ENCODE data around the gene PGM1.
A peak's percentile ranks its signal among the peaks of the same experiment; 100 is the strongest.

PGM1 gene

GRCh38 chr1:63624911-63625310, 31.7 kb downstream of the PGM1 start:
- Histone ChIP-seq H3K9me2 (replicated peaks; ENCODE audit: low read depth, low read length) (no peaks in the 10 kb centered on the region), H3K4me3 (ENCODE audit: low read length, poor library complexity, severe bottlenecking) (no peak overlapping the region), H2AFZ (ENCODE audit: low read length) (no peak overlapping the region), H3K9ac (ENCODE audit: low read depth, low read length, poor library complexity, severe bottlenecking) (no peak overlapping the region), H3K27me3 (ENCODE audit: insufficient read depth, low read length, poor library complexity, severe bottlenecking) (no peaks in the 10 kb centered on the region), H3K9me3 (ENCODE audit: insufficient read depth, low read depth, low read length) (no peaks in the 10 kb centered on the region), H3K4me2 (ENCODE audit: low read depth, low read length, poor library complexity, severe bottlenecking) (no peak overlapping the region), H4K20me1 (ENCODE audit: insufficient read depth, low read length, poor library complexity, severe bottlenecking) (no peaks in the 10 kb centered on the region), H3K4me1 (ENCODE audit: insufficient read depth, low read length, poor library complexity, severe bottlenecking) (peaks cover 16% of the 10 kb centered on the region), H3F3A (ENCODE audit: low read depth) (no peaks in the 10 kb centered on the region), H3K79me2 (ENCODE audit: insufficient read depth, low read length) (peaks cover 17% of the 10 kb centered on the region; the same call in 1 of the 2 replicates), H3K36me3 (ENCODE audit: insufficient read depth, low read length) (peaks cover 8% of the 10 kb centered on the region; the same call in 1 of the 2 replicates)
- TF ChIP-seq EZH2phosphoT487 (IDR thresholded peaks at IDR 0.05; ENCODE audit: borderline replicate concordance), result no peak
- TF ChIP-seq, protein P1, sequence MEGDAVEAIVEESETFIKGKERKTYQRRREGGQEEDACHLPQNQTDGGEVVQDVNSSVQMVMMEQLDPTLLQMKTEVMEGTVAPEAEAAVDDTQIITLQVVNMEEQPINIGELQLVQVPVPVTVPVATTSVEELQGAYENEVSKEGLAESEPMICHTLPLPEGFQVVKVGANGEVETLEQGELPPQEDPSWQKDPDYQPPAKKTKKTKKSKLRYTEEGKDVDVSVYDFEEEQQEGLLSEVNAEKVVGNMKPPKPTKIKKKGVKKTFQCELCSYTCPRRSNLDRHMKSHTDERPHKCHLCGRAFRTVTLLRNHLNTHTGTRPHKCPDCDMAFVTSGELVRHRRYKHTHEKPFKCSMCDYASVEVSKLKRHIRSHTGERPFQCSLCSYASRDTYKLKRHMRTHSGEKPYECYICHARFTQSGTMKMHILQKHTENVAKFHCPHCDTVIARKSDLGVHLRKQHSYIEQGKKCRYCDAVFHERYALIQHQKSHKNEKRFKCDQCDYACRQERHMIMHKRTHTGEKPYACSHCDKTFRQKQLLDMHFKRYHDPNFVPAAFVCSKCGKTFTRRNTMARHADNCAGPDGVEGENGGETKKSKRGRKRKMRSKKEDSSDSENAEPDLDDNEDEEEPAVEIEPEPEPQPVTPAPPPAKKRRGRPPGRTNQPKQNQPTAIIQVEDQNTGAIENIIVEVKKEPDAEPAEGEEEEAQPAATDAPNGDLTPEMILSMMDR (conservative IDR thresholded peaks at IDR 0.05; ENCODE audit: low read length), result no peak

DNA sequence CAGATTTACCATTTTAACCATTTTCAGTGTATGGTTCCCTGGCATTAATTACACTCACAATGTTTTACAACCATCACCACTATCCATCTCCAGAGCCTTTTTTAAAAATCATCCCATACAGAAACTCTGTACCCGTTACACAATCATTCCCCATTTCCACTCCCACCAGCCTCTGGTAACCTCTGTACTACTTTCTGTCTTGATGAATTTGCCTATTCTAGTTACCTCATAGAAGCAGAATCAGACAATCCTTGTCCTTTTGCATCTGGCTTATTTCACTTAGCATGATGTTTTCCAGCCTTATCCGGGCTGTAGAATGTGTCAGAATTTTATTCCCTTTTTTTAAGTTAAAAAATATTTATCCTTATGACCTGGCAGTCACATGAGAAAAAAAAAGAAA, 33.0 kb downstream of the PGM1 start:
- H3K79me2 ChIP-seq (ENCODE audit: insufficient read depth, low read length), result peaks cover 12% of the 10 kb centered on the region; the same call in 1 of the 2 replicates
- no peaks in the 10 kb centered on the region for H4K20me1 ChIP-seq (ENCODE audit: insufficient read depth, low read length, poor library complexity, severe bottlenecking)
- H3K36me3 ChIP-seq (ENCODE audit: insufficient read depth, low read length), result peaks cover 20% of the 10 kb centered on the region
- H3K27me3 ChIP-seq (ENCODE audit: insufficient read depth, low read length, poor library complexity, severe bottlenecking), result no peaks in the 10 kb centered on the region
- H3K4me3 ChIP-seq (ENCODE audit: low read length, poor library complexity, severe bottlenecking), result no peak overlapping the region
- H3F3A ChIP-seq (ENCODE audit: low read depth), result no peaks in the 10 kb centered on the region
- no peak overlapping the region for H2AFZ ChIP-seq (ENCODE audit: low read length)
- H3K9ac ChIP-seq (ENCODE audit: low read depth, low read length, poor library complexity, severe bottlenecking), result no peak overlapping the region
- TF ChIP-seq EZH2phosphoT487 (IDR thresholded peaks at IDR 0.05; ENCODE audit: borderline replicate concordance), result no peak
- TF ChIP-seq, protein P1 (conservative IDR thresholded peaks at IDR 0.05; ENCODE audit: low read length), result no peak
- peaks cover 16% of the 10 kb centered on the region for H3K4me1 ChIP-seq (ENCODE audit: insufficient read depth, low read length, poor library complexity, severe bottlenecking)
- H3K9me3 ChIP-seq (ENCODE audit: insufficient read depth, low read depth, low read length), result no peaks in the 10 kb centered on the region
- H3K4me2 ChIP-seq (ENCODE audit: low read depth, low read length, poor library complexity, severe bottlenecking), result peak overlapping the region; percentile 45
- H3K9me2 ChIP-seq (replicated peaks; ENCODE audit: low read depth, low read length), result no peaks in the 10 kb centered on the region

- peaks cover 16% of the 10 kb centered on the region for H3K4me1 ChIP-seq (ENCODE audit: insufficient read depth, low read length, poor library complexity, severe bottlenecking)
- no peak overlapping the region for H3K4me3 ChIP-seq (ENCODE audit: low read length, poor library complexity, severe bottlenecking)
- no peaks in the 10 kb centered on the region for H4K20me1 ChIP-seq (ENCODE audit: insufficient read depth, low read length, poor library complexity, severe bottlenecking)
- peaks cover 12% of the 10 kb centered on the region; the same call in 1 of the 2 replicates for H3K79me2 ChIP-seq (ENCODE audit: insufficient read depth, low read length)
- peaks cover 44% of the 10 kb centered on the region for H3K36me3 ChIP-seq (ENCODE audit: insufficient read depth, low read length)
- H3F3A ChIP-seq (ENCODE audit: low read depth), result no peaks in the 10 kb centered on the region
- no peaks in the 10 kb centered on the region for H3K9me2 ChIP-seq (replicated peaks; ENCODE audit: low read depth, low read length)
- no peaks in the 10 kb centered on the region for H3K9me3 ChIP-seq (ENCODE audit: insufficient read depth, low read depth, low read length)
- no peak for TF ChIP-seq EZH2phosphoT487 (IDR thresholded peaks at IDR 0.05; ENCODE audit: borderline replicate concordance)
- TF ChIP-seq, protein P1 (conservative IDR thresholded peaks at IDR 0.05; ENCODE audit: low read length), result no peak
- H3K27me3 ChIP-seq (ENCODE audit: insufficient read depth, low read length, poor library complexity, severe bottlenecking), result no peaks in the 10 kb centered on the region
- H3K4me2 ChIP-seq (ENCODE audit: low read depth, low read length, poor library complexity, severe bottlenecking), result no peak overlapping the region
- no peak overlapping the region for H2AFZ ChIP-seq (ENCODE audit: low read length)
- no peak overlapping the region for H3K9ac ChIP-seq (ENCODE audit: low read depth, low read length, poor library complexity, severe bottlenecking)
Observed at GRCh38 chr1:63628607-63629006, 35.4 kb downstream of the PGM1 start.
